KMS-11 (cell line): ENCODE measurements around the gene DYDC2.

Source experiments
- H2AFZ ChIP-seq: fragments of 200-600 bp; sonication (generic); 2 replicates; pipeline ENCODE4 v1.6.1; 2016; ENCODE audit warnings: antibody characterized with exemption, mixed run types, low read depth
- H3K27ac ChIP-seq: fragments of 200-600 bp; sonication (generic); 2 replicates; pipeline ENCODE4 v1.6.1; 2016; ENCODE audit warnings: mild to moderate bottlenecking, mixed run types
- H3K27me3 ChIP-seq: fragments of 200-600 bp; sonication (generic); 2 replicates; pipeline ENCODE4 v1.6.1; 2017; ENCODE audit warnings: mild to moderate bottlenecking, low read depth, mixed run types, moderate library complexity; ENCODE audit not compliant: insufficient read depth
- H3K36me3 ChIP-seq: fragments of 200-600 bp; sonication (generic); 2 replicates; pipeline ENCODE4 v1.6.1; 2017; ENCODE audit warnings: mild to moderate bottlenecking, mixed run types; ENCODE audit not compliant: insufficient read depth
- H3K4me1 ChIP-seq: fragments of 200-600 bp; sonication (generic); 2 replicates; pipeline ENCODE4 v1.6.1; 2016; ENCODE audit warnings: mild to moderate bottlenecking, low read depth, mixed run types; ENCODE audit not compliant: poor library complexity, severe bottlenecking
- H3K4me2 ChIP-seq: fragments of 200-600 bp; sonication (generic); 2 replicates; pipeline ENCODE4 v1.7.0; 2016; ENCODE audit warnings: mild to moderate bottlenecking, mixed run types
- H3K4me3 ChIP-seq: fragments of 200-600 bp; sonication (generic); IDR thresholded peaks from 2 replicates; pipeline ENCODE4 v1.6.1; 2017; ENCODE audit warnings: low read depth, low read length, mixed read lengths; ENCODE audit not compliant: insufficient read depth
- H3K79me2 ChIP-seq: fragments of 200-600 bp; sonication (generic); 2 replicates; pipeline ENCODE4 v1.6.1; 2016; ENCODE audit warnings: low read depth, mixed run types; ENCODE audit not compliant: insufficient read depth
- H3K9ac ChIP-seq: fragments of 200-600 bp; sonication (generic); 2 replicates; pipeline ENCODE4 v1.6.1; 2016; ENCODE audit warnings: mild to moderate bottlenecking, mixed run types
- H4K20me1 ChIP-seq: fragments of 200-600 bp; sonication (generic); 2 replicates; pipeline ENCODE4 v1.6.1; 2016; ENCODE audit warnings: mild to moderate bottlenecking, mixed run types; ENCODE audit not compliant: insufficient read depth
- CTCF ChIP-seq: fragments of 200-600 bp; sonication (generic); conservative IDR thresholded peaks from 2 replicates; pipeline ENCODE4 v1.6.1; 2017; ENCODE audit warnings: low read depth, mild to moderate bottlenecking, antibody characterized with exemption, low read length, moderate library complexity, mixed read lengths

DYDC2 gene

DNA sequence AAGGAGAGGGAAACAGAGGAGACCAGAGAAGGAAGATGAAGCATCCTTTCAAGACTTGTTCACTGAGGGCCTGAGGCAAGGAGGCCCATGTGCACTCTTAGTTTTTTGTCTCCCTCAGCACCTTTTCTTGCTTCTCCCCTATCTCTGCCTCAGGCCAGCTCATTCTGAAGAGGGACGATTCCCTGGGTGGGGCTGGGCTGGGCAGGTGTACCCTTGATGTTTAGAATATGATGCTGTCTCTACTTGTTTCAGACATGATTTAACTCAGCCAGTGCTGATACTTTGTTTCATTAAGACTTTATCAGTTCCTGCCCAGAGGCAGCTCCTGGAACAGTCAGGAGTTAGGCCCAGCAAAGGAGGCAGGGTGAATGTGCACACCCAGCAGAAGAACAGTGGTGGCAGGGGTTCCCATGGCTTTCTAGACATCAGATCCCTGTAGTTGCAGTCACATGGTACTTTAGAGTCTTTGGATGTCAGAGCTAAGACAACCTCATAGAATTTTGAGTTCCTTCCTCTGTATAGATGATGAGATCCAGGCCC, 55.2 kb downstream of the DYDC2 start:
- no peaks in the 10 kb centered on the region for H3K79me2 ChIP-seq
- TF ChIP-seq CTCF, result no peak

DNA sequence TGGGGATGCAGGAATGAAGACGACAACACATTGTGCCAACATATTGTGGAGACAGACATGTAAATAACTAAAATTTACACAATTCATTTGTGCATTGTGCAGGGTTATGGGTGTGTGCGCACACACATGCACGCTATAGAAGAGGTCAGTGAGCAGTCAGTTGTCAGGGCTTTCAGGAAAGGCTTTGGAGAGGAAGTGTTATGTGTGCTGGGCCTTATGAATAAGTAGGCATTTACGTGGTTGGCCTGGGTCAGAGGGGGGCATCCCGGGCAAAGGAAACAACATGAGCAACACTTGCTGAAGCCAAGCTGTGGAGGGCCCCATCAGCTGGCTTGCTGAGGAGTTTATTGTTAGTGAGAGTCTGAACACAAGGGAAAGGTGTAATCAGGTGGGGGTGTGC, 55.9 kb downstream of the DYDC2 start:
- Histone ChIP-seq H3K9ac (no peak overlapping the region), H2AFZ (no peak overlapping the region), H3K4me3 (no peak overlapping the region), H4K20me1 (no peaks in the 10 kb centered on the region), H3K79me2 (no peaks in the 10 kb centered on the region), H3K4me2 (no peak overlapping the region), H3K36me3 (no peaks in the 10 kb centered on the region), H3K4me1 (no peaks in the 10 kb centered on the region), H3K27ac (no peak overlapping the region), H3K27me3 (no peaks in the 10 kb centered on the region)
- no peak for TF ChIP-seq CTCF

More for the DNA sequence above, 55.2 kb downstream of the DYDC2 start:
- H3K4me3 ChIP-seq, result no peak overlapping the region
- H3K4me2 ChIP-seq, result no peak overlapping the region
- H3K27me3 ChIP-seq, result no peaks in the 10 kb centered on the region
- no peaks in the 10 kb centered on the region for H3K36me3 ChIP-seq
- no peak overlapping the region for H2AFZ ChIP-seq
- H3K27ac ChIP-seq, result no peak overlapping the region
- no peak overlapping the region for H3K9ac ChIP-seq
- H3K4me1 ChIP-seq, result no peaks in the 10 kb centered on the region
- no peaks in the 10 kb centered on the region for H4K20me1 ChIP-seq

DNA sequence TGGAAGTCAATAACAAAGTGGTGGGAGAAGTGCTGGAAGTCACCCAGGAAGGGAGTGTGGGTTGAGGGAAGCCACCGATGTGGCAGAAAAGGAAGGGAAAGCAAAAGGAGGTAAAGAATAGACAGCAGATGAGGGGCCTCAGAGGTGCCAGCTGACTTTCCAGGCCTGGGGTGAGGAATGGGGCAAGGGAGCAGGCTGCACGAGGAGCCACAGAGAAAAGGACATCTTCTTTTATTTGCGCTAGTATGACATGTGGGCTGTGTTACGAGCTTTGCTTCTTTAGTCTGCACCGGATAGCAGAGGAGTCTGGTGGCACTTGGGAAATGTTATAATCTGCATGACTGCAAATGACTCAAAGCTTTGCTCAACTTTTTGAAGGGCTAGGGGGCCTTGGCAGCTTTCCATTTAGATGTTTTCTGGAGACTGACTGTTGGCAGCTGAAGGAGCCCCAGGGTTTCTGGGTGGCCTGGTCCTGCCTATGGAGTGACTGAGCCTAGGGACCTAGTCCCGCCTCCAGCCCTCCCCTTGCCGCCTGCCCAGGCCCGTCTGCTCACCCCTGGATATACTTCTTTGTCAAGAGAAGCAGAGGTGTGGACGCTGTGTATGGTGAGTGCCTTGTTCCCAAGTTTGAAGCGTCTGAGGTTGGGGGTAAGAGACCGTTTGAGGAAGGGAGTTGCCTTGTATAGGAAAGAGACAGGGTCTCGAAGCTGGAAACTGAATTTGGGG, 56.9 kb downstream of the DYDC2 start:
- Histone ChIP-seq H3K27me3 (no peaks in the 10 kb centered on the region), H2AFZ (no peak overlapping the region), H3K4me2 (no peak overlapping the region), H3K36me3 (no peaks in the 10 kb centered on the region), H3K27ac (no peak overlapping the region), H3K79me2 (no peaks in the 10 kb centered on the region), H4K20me1 (no peaks in the 10 kb centered on the region), H3K9ac (no peak overlapping the region), H3K4me1 (no peaks in the 10 kb centered on the region), H3K4me3 (no peak overlapping the region)
- TF ChIP-seq CTCF, result no peak

DNA sequence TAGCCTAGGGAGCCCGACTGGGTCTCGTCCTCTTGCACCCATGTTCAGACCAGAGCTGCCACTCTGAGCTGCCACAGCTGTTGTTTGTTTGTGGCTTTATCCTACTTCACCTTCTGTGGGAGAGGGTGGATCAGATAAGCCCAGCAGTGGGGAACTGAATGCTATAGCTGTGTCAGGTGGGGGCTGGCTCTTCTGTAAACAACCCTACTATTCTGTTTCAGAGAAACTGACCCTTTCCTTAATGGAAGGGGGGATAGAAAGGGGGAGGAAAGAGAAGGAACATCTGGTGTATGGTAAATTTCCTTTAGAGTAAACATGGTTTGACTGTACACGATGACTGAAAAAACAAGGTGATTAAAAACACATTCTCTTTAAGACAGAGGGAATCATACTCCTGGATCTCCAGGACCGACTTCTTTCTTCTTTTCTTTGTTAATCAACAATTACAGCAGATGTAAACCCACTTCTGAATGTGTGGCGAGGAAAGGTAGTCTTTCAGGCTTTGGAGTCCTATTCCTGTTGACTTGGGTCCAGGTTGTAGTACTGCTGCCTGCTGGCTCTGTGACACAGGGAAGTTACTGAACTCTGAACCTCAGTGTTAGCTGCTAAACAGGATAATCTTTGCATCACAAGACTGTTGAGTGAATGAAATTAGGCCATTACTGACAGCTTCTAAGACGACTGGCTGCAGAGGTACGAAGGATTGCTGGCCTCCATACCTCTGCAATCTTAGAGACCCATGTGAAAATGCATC, 57.7 kb downstream of the DYDC2 start:
- H3K27ac ChIP-seq, result no peak overlapping the region
- H3K79me2 ChIP-seq, result no peaks in the 10 kb centered on the region
- no peaks in the 10 kb centered on the region for H3K36me3 ChIP-seq
- no peak overlapping the region for H3K9ac ChIP-seq
- H3K4me3 ChIP-seq, result no peak overlapping the region
- TF ChIP-seq CTCF, result no peak
- H3K27me3 ChIP-seq, result no peaks in the 10 kb centered on the region
- no peaks in the 10 kb centered on the region for H4K20me1 ChIP-seq
- no peak overlapping the region for H2AFZ ChIP-seq
- no peaks in the 10 kb centered on the region for H3K4me1 ChIP-seq
- H3K4me2 ChIP-seq, result no peak overlapping the region
